HepG2 (cell line): Measurements from ENCODE around the gene ANKRD29. TPM values are rescaled to one million over a fixed set of nuclear protein-coding genes. Genes with fewer than 3 reads are reported as not detected.

ENCODE experiments used
- ATRX ChIP-seq: sonication (generic); formaldehyde crosslinking; IDR thresholded peaks from 2 replicates; pipeline ENCODE4 v1.4.0; 2020; ENCODE audit warnings: missing genetic modification reagents, borderline replicate concordance
- FOXM1 ChIP-seq: sonication (generic); formaldehyde crosslinking; IDR thresholded peaks from 2 replicates; pipeline ENCODE4 v1.5.0; 2020; ENCODE audit warnings: missing genetic modification reagents
- FOXP1 ChIP-seq, 2 experiments: fragments of 450-650 bp in 1 of 2; IDR thresholded peaks; 2 replicates each; pipeline ENCODE4 v1.6.1; 2017 to 2018; ENCODE audit warnings: antibody characterized with exemption in 1 of 2
- KLF16 ChIP-seq, 2 experiments: sonication (generic) in 1 of 2; formaldehyde crosslinking in 1 of 2; IDR thresholded peaks; 2 replicates each; pipeline versions ENCODE4 v1.6.1 to v1.8.0; 2016 to 2023; ENCODE audit warnings: missing genetic modification reagents in 2 of 2, missing compliant biosample characterization in 1 of 2
- MXI1 ChIP-seq: IDR thresholded peaks from 3 replicates; pipeline ENCODE4 v1.6.1; 2012; ENCODE audit warnings: low read depth, low read length, inconsistent platforms, borderline replicate concordance
- MZF1 ChIP-seq: sonication (generic); formaldehyde crosslinking; IDR thresholded peaks from 2 replicates; pipeline ENCODE4 v1.8.1; 2023; ENCODE audit warnings: mild to moderate bottlenecking, missing genetic modification reagents, borderline replicate concordance
- PAWR ChIP-seq: sonication (generic); formaldehyde crosslinking; IDR thresholded peaks from 2 replicates; pipeline ENCODE4 v1.4.0; 2020; ENCODE audit warnings: missing genetic modification reagents, mild to moderate bottlenecking, borderline replicate concordance
- PCBP1 ChIP-seq: fragments of 200-400 bp; formaldehyde crosslinking; IDR thresholded peaks from 2 replicates; pipeline ENCODE4 v1.6.1; 2017; ENCODE audit warnings: mild to moderate bottlenecking, low read depth, low read length, borderline replicate concordance
- RFXAP ChIP-seq: sonication (generic); formaldehyde crosslinking; IDR thresholded peaks from 2 replicates; pipeline ENCODE4 v1.4.0; 2020; ENCODE audit warnings: missing genetic modification reagents, borderline replicate concordance
- TBL1XR1 ChIP-seq: fragments of 150-350 bp; IDR thresholded peaks from 2 replicates; pipeline ENCODE4 v1.6.1; 2014; ENCODE audit warnings: borderline replicate concordance, low read length; ENCODE audit not compliant: partially characterized antibody
- ZNF101 ChIP-seq: sonication (generic); formaldehyde crosslinking; IDR thresholded peaks from 2 replicates; pipeline ENCODE4 v1.4.0; 2020; ENCODE audit warnings: mild to moderate bottlenecking, low read depth, missing genetic modification reagents, borderline replicate concordance
- ZNF296 ChIP-seq: sonication (generic); formaldehyde crosslinking; conservative IDR thresholded peaks from 2 replicates; pipeline ENCODE4 v1.5.0; 2020; ENCODE audit warnings: mild to moderate bottlenecking, missing genetic modification reagents
- ZNF30 ChIP-seq: sonication (generic); formaldehyde crosslinking; IDR thresholded peaks from 2 replicates; pipeline ENCODE4 v1.5.0; 2020; ENCODE audit warnings: mild to moderate bottlenecking, missing genetic modification reagents
- ZNF652 ChIP-seq: IDR thresholded peaks from 2 replicates; pipeline ENCODE4 v1.6.1; 2016; ENCODE audit warnings: low read depth, borderline replicate concordance
- ZNF674 ChIP-seq: sonication (generic); formaldehyde crosslinking; IDR thresholded peaks from 2 replicates; pipeline ENCODE4 v1.5.0; 2020; ENCODE audit warnings: low read depth, mild to moderate bottlenecking, missing genetic modification reagents
- ZNF816 ChIP-seq: sonication (generic); formaldehyde crosslinking; IDR thresholded peaks from 2 replicates; pipeline ENCODE4 v1.8.0; 2022; ENCODE audit warnings: missing genetic modification reagents, mild to moderate bottlenecking, borderline replicate concordance
- polyA plus RNA-seq, 8 experiments: library from polyadenylated mRNA; depleted of rRNA in 3 of 8; stranded (reverse) in 7 of 8; unstranded in 1 of 8; fragments of >200 nt; fragmentation: Illumina TruSeq in 4 of 8; extraction: Trizol in 4 of 8; gene quantifications; 2 replicates each; pipeline versions ENCODE4 v1.2.1 to v1.2.3, GENCODE V29; 2011 to 2016; ENCODE audit warnings: low read depth in 4 of 8, missing spikeins in 1 of 8, mixed read lengths in 1 of 8; ENCODE audit not compliant: insufficient read depth in 1 of 8
- total RNA-seq, 5 experiments: library from RNA; depleted of rRNA; stranded (reverse); fragments of >200 nt; fragmentation: Illumina TruSeq; extraction: Trizol; gene quantifications; 2 replicates each; pipeline ENCODE4 v1.2.3, GENCODE V29; 2016; ENCODE audit warnings: low read depth in 1 of 5
- TF ChIP-seq, protein P1 (sequence below): fragments of 450-650 bp; IDR thresholded peaks from 2 replicates; pipeline ENCODE4 v1.6.1; 2016
- TF ChIP-seq, protein P2 (sequence below): sonication (generic); formaldehyde crosslinking; IDR thresholded peaks from 2 replicates; pipeline ENCODE4 v1.4.0; 2020; ENCODE audit warnings: missing genetic modification reagents
- TF ChIP-seq, protein P3 (sequence below): IDR thresholded peaks from 2 replicates; pipeline ENCODE4 v1.6.1; 2016
- TF ChIP-seq, protein P4 (sequence below): sonication (generic); formaldehyde crosslinking; IDR thresholded peaks from 2 replicates; pipeline ENCODE4 v1.4.0; 2020; ENCODE audit warnings: mild to moderate bottlenecking, missing genetic modification reagents
- TF ChIP-seq, protein P5 (sequence below): sonication (generic); formaldehyde crosslinking; IDR thresholded peaks from 2 replicates; pipeline ENCODE4 v1.5.0; 2020; ENCODE audit warnings: mild to moderate bottlenecking, low read depth, missing genetic modification reagents, borderline replicate concordance

The ANKRD29 gene
- total and polyA plus RNA-seq, 2 of the 13 experiments (the other 11 are each of a cell fraction or from before 2014, with no cell fraction given), result not detected

DNA sequence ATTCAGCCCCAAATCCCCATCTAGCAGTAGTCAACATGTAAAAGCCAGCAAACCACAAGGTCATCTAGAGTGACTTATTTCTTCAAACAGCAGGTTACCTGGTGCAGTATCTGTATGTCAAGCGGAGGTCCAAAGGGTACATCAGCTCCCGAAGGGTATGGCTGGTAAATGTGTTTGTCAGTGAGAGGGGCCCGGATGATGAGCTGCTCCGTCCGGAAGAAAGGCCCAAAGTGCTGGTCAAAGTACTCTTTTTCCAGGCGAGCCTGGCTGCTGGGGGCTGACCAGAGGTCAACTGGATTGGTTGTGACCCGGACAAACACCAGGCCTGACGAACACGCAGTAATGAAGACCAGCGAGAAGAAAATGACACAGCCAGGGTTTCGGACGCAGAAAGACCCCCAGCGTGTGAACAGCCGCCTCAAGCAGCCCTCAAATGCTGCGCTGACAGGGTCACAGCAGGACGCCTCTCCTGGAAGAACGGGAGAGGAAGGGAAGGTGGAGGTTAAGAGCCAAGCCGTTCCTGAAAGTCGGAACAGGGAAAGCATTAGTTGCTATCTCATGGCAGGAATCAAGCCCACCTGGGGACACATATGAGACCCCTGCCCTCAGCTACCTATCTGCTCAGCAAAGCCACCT lies 106.4 kb downstream of the ANKRD29 start (continued):
- TF ChIP-seq, protein P1, sequence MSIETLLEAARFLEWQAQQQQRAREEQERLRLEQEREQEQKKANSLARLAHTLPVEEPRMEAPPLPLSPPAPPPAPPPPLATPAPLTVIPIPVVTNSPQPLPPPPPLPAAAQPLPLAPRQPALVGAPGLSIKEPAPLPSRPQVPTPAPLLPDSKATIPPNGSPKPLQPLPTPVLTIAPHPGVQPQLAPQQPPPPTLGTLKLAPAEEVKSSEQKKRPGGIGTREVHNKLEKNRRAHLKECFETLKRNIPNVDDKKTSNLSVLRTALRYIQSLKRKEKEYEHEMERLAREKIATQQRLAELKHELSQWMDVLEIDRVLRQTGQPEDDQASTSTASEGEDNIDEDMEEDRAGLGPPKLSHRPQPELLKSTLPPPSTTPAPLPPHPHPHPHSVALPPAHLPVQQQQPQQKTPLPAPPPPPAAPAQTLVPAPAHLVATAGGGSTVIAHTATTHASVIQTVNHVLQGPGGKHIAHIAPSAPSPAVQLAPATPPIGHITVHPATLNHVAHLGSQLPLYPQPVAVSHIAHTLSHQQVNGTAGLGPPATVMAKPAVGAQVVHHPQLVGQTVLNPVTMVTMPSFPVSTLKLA, result no peak
- TF ChIP-seq, protein P2, sequence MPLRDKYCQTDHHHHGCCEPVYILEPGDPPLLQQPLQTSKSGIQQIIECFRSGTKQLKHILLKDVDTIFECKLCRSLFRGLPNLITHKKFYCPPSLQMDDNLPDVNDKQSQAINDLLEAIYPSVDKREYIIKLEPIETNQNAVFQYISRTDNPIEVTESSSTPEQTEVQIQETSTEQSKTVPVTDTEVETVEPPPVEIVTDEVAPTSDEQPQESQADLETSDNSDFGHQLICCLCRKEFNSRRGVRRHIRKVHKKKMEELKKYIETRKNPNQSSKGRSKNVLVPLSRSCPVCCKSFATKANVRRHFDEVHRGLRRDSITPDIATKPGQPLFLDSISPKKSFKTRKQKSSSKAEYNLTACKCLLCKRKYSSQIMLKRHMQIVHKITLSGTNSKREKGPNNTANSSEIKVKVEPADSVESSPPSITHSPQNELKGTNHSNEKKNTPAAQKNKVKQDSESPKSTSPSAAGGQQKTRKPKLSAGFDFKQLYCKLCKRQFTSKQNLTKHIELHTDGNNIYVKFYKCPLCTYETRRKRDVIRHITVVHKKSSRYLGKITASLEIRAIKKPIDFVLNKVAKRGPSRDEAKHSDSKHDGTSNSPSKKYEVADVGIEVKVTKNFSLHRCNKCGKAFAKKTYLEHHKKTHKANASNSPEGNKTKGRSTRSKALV (CRISPR knock-in tag), result peak; percentile 54
- peak in 1 of 2 experiments; percentile 82; a peak in 2 of 4 replicates for TF ChIP-seq KLF16 (CRISPR knock-in tag; IDR thresholded peaks at IDR 0.05)
- TF ChIP-seq, protein P3, sequence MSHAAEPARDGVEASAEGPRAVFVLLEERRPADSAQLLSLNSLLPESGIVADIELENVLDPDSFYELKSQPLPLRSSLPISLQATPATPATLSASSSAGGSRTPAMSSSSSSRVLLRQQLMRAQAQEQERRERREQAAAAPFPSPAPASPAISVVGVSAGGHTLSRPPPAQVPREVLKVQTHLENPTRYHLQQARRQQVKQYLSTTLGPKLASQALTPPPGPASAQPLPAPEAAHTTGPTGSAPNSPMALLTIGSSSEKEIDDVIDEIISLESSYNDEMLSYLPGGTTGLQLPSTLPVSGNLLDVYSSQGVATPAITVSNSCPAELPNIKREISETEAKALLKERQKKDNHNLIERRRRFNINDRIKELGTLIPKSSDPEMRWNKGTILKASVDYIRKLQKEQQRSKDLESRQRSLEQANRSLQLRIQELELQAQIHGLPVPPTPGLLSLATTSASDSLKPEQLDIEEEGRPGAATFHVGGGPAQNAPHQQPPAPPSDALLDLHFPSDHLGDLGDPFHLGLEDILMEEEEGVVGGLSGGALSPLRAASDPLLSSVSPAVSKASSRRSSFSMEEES (CRISPR knock-in tag), result peak; percentile 71; the same call in 1 of the 2 replicates
- no peak for TF ChIP-seq TBL1XR1
- no peak for TF ChIP-seq ZNF101 (CRISPR knock-in tag)
- TF ChIP-seq ZNF816 (CRISPR knock-in tag), result peak; percentile 72; the same call in 1 of the 2 replicates
- no peak for TF ChIP-seq FOXM1 (CRISPR knock-in tag)
- TF ChIP-seq PCBP1, result no peak
- TF ChIP-seq ZNF652 (CRISPR knock-in tag), result peak; percentile 25; the same call in 1 of the 2 replicates
- TF ChIP-seq ZNF30, result no peak
- TF ChIP-seq ZNF296, result no peak
- TF ChIP-seq ZNF674 (CRISPR knock-in tag), result no peak
- TF ChIP-seq MZF1, result no peak
- 0 out of 2 replicates have a peak, but pooled peaks have one; percentile 61 for TF ChIP-seq RFXAP
- TF ChIP-seq, protein P4, sequence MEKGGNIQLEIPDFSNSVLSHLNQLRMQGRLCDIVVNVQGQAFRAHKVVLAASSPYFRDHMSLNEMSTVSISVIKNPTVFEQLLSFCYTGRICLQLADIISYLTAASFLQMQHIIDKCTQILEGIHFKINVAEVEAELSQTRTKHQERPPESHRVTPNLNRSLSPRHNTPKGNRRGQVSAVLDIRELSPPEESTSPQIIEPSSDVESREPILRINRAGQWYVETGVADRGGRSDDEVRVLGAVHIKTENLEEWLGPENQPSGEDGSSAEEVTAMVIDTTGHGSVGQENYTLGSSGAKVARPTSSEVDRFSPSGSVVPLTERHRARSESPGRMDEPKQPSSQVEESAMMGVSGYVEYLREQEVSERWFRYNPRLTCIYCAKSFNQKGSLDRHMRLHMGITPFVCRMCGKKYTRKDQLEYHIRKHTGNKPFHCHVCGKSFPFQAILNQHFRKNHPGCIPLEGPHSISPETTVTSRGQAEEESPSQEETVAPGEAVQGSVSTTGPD (CRISPR knock-in tag), result peak; percentile 88
- TF ChIP-seq, protein P5, sequence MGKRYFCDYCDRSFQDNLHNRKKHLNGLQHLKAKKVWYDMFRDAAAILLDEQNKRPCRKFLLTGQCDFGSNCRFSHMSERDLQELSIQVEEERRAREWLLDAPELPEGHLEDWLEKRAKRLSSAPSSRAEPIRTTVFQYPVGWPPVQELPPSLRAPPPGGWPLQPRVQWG, result no peak
- no peak for TF ChIP-seq ATRX (CRISPR knock-in tag)
- no peak for TF ChIP-seq FOXP1 (IDR thresholded peaks at IDR 0.05)
- TF ChIP-seq FOXP1 (CRISPR knock-in tag; IDR thresholded peaks at IDR 0.05), result peak; percentile 75
- TF ChIP-seq PAWR, result no peak
- TF ChIP-seq MXI1, result peak; percentile 66; the same call in 1 of the 3 replicates
